ENCODE results near the gene ZNF791.
"Not testable (repeated sequence)": the region's sequence is repeated elsewhere in the genome, so short reads cannot be mapped to it uniquely, and the experiment has no call there.

The ZNF791 gene

DNA sequence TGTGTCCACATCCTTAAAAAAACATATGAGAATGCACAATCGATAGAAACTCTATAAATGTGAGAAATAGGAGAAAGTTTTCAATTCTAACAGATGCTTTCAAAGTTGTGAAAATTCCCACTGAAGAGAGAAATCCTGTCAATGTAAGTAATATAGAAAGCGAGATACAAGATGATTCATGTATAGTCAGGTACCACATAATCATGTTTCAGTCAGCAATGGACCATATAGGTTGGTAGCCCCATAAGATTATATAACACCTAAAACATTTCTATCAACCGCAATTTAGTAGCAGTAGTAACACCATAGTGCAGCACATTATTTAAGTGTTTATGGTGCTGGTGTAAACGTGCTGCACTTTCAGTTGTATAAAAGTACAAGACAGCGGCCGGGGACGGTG is 18.5 kb downstream of the ZNF791 start:
- DNase-seq (ENCODE audit: low read depth): no peak

DNA sequence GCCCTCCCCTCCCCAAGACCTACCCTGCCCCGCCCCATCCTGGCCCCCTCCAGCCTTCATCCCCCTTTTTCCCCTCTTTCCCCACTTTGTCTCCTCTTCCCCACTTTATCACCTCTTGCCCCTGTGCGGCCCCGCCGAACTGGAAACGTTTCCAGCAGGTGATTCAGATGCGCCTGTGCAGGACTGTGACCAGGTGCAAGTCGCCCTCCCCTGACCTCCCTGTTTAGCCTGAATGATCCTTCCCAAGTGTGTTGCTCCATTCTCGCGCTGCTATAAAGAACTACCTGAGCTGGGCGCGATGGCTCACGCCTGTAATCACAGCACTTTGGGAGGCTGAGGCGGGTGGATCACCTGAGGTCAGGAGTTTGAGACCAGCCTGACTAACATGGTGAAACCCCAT is 25.9 kb downstream of the ZNF791 start:
- DNase-seq (ENCODE audit: low read depth): no peak

DNA sequence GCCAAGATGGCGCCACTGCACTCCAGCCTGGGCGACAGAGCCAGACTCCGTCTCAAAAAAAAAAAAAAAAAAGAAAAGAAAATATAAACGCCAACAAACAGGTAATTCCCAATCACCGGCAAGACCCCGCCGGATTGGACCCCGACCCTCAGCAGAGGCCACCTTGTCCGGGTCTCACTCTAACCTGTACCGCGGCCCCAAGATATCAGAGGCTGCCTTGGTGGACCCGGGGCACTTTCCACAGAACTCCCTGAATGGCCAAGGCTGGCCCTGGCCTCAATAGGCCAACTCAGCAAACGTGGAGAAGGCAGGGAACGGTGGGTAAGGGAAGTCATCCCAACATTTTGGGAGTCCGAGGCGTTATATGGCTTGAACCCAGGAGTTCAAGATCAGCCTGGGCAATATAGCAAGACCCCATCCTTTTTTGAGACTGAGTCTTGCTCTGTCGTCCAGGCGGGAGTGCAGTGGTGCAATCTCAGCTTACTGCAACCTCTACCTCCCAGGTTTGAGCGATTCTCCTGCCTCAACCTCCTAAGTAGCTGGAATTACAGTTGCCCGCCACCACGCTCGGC is 28.0 kb downstream of the ZNF791 start:
- DNase-seq (ENCODE audit: low read depth): no peak

DNA sequence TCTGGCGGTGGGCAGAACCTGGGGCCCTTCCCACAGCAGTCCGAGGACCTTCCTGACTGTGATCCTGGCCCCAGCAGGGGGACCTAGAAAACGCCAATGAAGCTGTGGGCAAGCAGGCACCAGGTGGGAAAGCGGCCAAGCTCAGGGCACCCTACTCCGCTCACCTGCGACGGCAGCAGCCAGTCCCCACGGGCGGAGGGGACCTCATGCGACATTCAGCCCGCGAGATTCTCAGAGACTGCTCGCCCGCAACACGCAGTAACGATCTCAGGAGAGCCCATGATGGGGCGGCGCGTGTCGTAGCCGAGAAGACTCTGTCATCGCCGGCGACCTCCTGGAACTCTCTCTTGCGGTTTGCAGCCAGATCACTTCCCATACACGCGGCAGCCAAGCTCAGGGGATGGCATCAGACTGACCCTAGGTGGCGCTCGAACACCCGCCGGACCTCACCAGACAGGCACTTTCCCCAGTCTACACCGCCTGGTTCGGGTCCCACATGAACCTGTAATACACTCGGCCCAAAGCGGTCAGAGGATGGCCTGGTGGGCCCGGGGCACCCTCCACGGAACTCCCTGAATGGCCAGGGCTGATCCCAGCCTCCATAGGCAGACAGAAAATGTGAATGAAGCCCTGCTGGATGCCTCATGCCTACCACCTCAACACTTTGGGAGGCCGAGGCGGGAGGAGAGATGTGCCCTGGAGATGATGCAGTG is 29.3 kb downstream of the ZNF791 start:
- no peak for DNase-seq (ENCODE audit: low read depth)

DNA sequence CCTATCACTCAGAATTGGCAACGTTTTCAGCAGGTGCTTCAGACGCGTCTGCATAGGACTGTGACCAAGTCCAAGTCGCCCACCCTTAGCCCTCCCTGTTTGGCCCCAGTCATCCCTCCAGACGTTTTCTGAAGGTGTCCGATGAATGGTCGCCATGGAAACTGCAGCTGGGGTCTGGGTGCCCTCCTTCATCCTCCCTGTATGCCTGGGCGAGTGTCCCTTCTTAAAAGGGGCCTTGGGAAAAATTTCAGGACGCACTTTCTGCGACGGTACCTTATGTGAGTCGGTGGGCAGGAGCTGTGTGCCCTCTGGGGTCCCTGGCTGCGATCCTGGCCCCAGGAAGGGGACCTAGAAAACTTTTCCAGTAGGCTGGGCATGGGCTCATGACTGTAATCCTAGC is 30.7 kb downstream of the ZNF791 start:
- no peak for DNase-seq (ENCODE audit: low read depth)

DNA sequence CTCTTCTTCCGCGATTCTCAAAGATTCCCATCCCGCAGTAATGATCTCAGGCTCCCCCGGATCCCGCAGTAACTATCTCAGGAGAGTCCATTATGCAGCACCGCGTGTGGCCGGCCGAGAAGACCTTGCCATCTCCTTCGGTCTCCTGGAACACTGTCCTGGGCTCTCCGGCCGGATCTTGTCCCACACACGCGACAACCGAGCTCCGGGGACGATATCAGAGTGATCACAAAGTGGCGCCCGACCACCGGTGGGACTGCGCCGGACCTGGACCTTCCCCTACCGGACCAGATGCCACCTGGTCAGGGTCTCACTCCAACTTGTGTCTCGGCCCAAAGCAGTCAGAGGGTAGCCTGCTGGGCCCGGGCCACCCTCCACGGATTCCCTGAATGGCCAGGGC is 31.8 kb downstream of the ZNF791 start:
- DNase-seq (ENCODE audit: low read depth): no peak

DNA sequence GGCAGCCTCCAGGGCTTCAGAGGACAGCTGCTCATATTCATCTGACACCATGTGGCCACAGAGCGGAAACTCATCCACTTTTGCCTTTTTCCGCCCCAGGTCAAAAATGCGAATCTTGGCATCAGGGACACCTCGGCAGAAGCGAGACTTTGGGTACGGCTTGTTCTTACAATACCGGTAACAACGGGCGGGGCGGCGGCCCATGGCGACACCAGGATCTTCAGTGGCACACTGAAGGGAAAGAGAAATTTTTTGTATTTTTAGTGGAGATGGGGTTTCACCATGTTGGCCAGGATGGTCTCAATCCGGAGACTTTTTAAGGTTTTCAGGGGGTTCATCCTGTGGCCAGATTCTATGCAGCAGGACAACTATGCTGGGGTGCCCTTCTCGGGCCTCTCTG is 33.0 kb downstream of the ZNF791 start:
- not testable (repeated sequence) for DNase-seq (ENCODE audit: low read depth)

DNA sequence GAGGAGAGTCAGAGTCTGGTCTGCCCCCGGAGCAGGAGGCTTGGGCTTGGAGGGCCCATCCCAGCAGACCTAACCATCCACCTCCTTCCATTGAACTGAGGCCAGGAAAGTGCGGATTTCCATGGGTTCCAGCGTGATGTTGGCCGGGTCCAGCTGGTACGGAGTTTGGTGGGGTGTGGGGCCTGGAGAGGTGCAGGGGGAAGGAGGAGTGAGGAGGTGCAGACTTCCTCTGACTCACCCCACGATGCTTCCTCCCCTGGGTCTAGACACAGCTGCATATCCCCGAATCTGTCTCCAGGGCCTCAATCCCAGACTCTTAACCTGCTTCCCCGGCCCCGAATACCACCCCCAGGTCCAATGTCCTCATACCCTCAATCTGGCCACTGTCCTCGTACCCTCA is 35.8 kb downstream of the ZNF791 start:
- no peak for DNase-seq (ENCODE audit: low read depth)

DNA sequence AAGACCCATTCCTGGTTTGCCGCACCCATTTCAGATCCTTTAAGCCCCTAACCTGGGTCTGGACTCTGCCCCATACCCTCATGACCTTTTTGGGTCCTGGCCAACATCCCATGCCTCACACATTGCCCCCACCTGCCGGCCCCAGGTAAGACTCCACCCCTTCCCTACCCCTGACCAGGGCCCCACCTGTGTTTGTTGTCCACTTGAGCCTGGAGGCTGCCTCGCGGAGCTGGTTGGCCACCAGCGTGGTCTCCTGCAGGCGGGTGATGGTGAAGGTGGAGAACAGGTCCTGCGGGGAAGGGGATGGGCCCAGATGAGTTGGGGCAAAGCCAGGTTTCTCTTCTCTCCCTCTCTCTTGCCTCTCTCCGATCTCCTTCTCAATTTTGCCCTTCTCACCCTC is 36.3 kb downstream of the ZNF791 start:
- no peak for DNase-seq (ENCODE audit: low read depth)

DNA sequence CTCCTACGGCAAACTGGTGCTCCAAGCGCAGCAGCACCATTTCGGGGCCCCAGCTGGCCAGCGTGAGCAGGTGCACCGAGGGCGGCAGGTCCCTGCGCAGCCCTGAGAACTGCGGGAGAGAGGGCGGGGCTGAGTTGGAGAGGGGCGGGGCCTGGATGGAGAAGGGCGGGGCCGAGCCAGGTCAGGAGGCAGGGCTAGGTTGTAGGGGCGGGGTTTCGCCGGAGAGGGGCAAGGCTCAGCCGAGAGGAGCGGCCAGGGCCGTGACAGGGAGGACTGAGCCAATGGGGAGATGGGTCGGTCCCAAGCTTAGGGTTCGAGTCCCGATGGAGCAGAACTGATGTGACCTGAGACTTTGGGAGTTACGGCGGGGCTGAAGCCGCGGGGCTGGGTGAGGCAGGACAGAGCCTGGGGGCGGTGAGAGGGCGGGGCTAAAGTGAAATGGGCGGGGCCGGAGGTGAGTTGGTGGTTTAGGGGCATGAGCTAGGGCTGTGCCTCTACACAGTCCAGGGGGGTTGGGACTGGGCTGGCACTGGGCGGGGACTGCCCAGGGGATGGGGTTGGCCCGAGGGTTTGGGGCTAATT is 36.9 kb downstream of the ZNF791 start:
- DNase-seq (ENCODE audit: low read depth): no peak

DNA sequence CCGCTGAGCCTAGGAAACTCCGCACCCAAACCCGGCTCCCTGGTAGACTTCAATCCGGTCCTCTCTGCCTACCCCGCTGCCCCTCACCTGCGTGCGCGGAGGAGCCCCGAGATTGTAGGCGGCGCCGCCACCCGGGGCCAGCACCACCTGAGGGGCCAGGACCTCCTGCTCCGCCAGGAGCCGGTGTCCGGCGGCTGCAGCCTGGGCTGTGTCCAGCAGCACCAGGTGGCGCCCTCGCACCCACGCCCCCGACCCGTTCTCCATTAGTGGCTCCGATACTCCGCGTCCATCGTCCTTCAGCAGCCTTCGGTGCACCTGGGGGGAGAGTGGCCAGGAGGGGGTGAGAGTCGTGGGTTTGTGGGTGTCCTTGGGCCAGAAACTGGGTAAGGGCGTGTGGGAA is 37.4 kb downstream of the ZNF791 start:
- no peak for DNase-seq (ENCODE audit: low read depth)

DNA sequence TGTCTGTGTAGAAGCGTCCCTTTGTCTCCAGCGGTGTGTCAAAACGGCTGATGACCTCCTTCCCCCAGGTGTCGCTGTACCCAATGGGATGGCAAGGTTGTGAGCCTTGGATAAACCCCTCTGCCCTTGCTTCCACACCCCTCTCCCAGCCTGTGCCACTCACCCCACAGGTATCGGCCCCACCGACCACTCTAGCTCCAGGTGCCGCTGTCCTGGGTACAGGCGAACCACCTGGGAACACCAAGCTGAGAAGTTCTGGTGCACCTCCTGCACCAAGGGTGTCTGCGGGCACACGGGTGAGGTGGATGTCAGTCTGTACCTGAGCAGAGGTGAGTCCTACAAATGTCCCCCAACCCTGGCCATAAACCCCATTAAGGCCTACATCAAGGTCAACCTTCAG is 39.2 kb downstream of the ZNF791 start:
- no peak for DNase-seq (ENCODE audit: low read depth)

DNA sequence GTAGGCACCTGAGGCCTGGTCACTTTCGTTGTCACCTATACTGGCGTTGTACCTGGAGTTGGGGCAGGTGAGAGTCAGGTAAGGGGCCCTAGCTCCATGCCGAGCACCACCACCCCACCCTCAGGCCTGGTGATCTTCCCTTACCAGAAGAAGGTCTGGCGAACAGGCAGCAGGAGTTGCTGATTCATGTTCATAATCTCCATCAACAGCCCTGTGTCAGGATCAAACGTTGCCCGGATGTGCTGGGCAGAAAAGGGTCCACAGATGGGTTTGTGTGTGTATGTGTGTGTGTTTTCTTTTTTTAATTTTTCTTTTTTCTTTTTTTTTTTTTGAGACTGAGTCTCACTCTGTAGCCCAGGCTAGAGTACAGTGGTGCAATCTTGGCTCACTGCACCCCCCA is 41.5 kb downstream of the ZNF791 start:
- DNase-seq (ENCODE audit: low read depth): no peak

DNA sequence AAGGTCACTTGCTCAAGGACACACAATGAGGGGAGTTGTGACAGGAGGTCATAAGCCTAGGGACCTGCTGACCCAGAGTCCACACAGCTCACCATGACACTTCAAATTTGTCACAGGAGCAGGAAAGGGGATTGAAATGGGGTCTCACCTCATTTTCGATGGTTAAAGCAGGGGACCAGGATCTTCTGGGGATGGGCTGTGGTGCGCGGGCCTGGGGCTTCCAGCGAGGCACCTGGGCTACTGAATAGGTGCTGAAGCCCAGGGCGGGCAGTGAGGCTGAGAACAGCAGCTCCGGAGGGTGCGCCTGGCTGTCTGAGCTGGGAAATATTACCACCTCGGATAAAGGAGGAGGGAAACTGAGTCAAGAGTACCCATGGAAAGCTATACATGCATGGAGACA is 44.8 kb downstream of the ZNF791 start:
- DNase-seq (ENCODE audit: low read depth): no peak

DNA sequence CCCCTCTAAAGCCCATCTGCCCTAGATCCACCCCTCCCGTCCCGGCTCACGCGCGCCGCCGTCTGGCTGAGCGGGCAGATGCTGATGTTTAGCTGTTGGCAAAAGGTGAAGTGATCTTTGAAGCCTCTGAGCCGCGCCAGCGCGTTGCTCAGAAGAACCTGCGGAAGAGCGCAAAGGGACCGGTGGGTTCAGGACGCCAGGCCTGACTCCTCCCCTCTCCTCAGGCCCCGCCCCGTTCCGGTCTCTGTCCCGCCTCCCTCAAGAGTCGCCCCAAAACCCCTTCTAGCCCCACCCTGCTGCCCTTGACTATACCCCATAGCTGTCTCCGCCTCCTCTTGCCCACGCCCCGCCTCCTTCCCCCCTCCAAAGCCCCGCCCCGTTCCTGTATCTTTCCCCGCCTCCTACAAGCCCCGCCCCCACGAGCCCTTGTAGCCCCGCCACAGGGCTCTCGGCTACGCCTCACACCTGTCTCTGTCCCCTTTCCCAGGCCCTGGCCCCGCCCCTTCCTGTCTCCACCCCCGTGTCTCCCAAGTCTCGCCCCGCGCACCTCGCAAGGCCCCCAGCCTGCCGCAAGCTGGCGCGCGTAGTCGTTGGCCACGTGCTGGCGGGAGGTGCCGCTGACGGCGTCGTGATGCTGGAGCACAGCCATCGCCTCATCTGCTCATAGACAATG is 46.3 kb downstream of the ZNF791 start:
- DNase-seq (ENCODE audit: low read depth): no peak

DNA sequence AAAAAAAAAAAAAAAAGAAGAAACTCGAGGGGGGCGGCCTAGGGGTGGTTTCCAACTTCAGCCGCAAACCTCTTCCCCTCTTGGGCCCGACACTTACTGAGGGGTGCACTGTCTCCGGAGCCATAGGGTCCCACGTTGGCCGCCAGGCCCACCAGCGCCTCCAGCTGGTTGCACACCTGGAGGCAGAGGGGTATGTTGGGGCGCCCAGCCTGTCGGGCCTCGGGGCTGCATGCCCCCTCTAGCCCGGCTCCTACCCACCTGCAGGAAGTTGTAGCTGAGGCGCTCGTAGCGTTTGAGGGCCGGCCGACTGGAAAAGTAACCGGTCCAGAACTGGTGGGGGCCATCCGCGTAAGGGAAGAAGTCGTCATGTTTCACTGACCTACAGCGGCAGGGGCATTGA is 47.2 kb downstream of the ZNF791 start:
- no peak for DNase-seq (ENCODE audit: low read depth)

DNA sequence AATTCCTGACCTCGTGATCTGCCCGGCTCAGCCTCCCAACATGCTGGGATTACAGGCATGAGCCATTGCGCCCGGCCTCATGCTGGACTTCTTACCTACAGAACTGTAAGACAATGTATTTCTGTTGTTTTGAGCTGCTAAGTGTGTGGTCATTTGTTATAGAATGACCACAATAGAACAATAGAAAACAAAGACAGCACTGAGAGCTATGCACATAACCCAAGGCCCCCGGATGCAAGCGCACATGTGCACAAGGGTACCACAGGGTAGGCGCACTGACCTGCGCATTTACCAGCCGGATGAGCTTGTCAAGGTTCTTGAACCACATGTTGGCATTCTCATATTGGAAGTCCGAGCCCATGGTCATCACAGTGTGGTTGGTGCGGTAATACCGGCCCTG is 50.3 kb downstream of the ZNF791 start:
- DNase-seq (ENCODE audit: low read depth): no peak

DNA sequence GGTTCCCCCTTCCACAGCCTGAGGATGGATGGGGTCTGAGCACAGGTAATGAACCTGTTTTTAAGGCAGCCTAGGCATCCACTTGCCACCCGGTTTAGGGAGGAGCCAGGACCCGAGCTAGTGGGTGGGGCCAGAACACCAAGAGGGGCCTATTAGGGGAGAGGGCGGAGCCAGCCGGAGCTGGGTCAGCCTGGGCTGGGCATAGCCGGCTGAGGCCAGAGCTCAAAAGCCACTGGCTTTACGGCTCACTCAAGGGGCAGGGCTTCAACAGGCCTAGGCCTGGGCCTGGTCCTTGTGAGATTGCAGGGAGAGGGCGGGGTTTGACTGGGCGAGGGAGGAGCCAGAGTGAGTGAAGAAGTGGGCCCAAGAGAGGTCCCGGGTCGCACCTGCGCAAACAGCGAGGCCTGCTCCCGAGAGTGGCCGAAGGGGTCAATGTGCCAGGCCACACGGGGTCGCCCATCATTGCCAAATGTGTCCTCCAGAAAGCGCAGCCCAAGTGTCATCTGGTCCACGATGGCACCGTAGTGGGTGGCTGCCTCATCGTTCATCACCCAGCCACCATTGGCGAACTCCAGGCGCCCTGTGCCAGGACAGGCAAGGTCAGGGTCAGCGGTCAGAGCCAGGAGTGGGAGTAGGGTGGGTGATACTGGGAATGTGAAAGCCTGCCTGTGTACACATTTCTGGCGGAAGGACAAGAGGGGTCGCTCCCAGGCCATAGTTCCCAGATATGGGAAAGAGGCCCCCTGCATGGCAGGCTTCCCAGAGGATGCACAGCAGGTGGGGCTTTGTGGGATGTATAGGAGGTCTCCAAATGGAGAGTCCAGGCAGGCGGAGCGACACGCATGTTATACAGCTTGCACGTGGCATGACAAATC is 53.9 kb downstream of the ZNF791 start:
- no peak for DNase-seq (ENCODE audit: low read depth)

DNA sequence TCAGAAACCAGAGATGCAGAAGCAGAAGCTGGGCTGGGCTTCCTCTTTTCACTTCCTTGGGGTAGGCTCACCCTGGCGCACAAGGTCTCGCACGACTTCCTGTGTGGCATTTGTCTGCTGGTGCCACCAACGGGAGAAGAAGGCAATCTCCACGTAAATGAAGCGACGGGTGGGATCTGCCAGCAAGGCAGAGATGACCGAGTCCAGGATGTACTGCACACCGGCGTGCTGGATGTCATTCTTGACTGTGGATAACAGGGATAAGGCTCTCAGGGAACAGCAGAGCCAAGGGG is 54.5 kb downstream of the ZNF791 start:
- no peak for DNase-seq (ENCODE audit: low read depth)

DNA sequence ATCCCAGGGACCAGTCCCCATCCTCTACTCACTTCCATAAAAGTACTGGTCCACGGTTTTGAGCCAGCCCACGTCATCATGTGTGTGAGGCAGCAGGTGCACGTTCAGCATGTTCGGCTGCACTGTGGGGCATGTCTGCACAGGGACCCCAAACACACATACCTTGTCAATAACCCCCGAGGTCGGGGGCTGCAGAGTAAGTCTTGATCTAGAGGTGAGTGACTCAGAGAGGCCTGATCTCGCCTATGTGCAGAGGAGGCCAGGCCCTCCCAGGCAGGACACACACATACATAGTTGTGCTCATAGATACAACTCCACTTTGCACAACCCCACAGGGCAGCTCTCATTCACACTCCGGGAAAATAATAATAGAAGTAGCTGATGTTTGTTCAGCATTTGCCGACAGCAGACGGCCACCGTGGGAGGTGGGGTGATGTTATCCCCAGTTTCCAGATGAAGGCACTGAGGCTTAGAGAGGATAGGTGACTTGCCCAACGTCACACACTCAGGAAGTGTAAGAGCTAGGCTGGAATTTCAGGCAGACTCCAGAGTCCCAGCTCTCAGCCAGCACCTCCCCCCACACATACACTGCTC is 55.0 kb downstream of the ZNF791 start:
- no peak for DNase-seq (ENCODE audit: low read depth)

DNA sequence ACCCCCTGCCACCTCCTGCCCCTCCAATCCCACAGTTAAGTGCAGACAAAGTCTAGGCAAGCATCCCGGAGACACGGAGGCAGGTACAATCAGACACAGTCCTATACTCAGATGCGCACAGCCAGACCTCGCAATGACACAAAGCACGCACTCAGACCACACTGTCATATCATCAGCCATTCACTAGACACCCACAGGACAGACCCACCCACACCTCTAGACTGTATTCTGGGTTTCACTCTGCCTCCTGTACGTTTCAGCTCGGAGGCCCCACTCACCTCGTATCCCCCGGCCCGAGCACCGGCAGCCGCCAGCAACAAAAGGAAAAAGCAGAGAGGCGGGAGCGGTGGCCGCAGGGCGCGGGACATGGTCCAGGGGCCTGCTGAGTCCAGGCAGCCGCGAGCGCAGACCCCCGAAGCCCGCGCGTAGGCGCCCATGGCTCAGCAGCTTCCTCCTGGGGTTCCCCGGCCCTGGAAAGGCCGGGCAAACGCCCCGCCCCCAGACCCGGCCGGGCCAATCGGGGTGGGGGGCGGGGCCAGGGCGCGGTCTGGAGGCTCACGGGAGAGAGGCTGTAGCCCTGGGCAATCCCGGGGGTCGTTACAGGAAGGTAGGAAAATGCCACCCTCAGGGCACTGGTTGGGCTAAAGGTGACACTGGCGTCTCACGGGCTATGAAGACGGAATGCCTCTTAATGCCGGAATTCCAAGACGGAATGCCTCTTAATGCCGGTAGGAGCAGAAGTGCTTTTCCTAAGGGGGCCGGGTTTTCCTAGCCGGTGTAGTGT is 55.7 kb downstream of the ZNF791 start, which contains the start of the genes MAN2B1 and WDR83:
Gene MAN2B1, minus strand, starts transcription at position 478 of the 784 bp plus-strand sequence. Its CDS starts 41 bp downstream, at position 437.
Gene WDR83, plus strand, starts transcription at position 543 of the 784 bp plus-strand sequence. CDS start 2,984 bp downstream, outside the sequence.
- DNase-seq (ENCODE audit: low read depth): no peak

Measured in HS-5 (cell line).